Hindlimb muscle (tissue), 1 donor: Measurements from ENCODE around the gene SPDYA. TPM values are rescaled to one million over a fixed set of nuclear protein-coding genes. Genes with fewer than 3 reads are reported as not detected.

Experiments used
- DNase-seq: peaks from one replicate; pipeline ENCODE4 v3.0.0-alpha.2; 2013
- polyA plus RNA-seq: library from polyadenylated mRNA; unstranded; fragments of 120-200 nt; gene quantifications from one replicate; pipeline ENCODE4 v1.2.1, GENCODE V29; 2013; ENCODE audit not compliant: insufficient read length

Gene SPDYA
- polyA plus RNA-seq, 1 donor: 1.5 TPM

- DNase-seq: no peak
Measured at GRCh38 chr2:28828382-28828781, 17.7 kb downstream of the SPDYA start.

GRCh38 chr2:28833740-28834470, 23.3 kb downstream of the SPDYA start:
- DNase-seq: no peak

- no peak for DNase-seq
Measured at GRCh38 chr2:28835781-28836180, 25.1 kb downstream of the SPDYA start.

- no peak for DNase-seq
Measured at GRCh38 chr2:28838971-28839370, 28.3 kb downstream of the SPDYA start.

- no peak for DNase-seq
Measured at GRCh38 chr2:28842042-28842441, 31.4 kb downstream of the SPDYA start.

GRCh38 chr2:28855193-28855592, 44.6 kb downstream of the SPDYA start:
- DNase-seq: no peak

- DNase-seq: no peak
Measured at GRCh38 chr2:28855977-28856376, 45.3 kb downstream of the SPDYA start.

GRCh38 chr2:28868611-28869010, 58.0 kb downstream of the SPDYA start:
- DNase-seq: no peak

- DNase-seq: no peak
Measured at GRCh38 chr2:28869494-28870145, 59.0 kb downstream of the SPDYA start.

- peak; percentile 98 for DNase-seq
Measured at GRCh38 chr2:28870146-28870891, 59.7 kb downstream of the SPDYA start, which contains the start of gene TRMT61B. Gene TRMT61B (minus strand): TSS chr2:28870309. CDS start chr2:28870277, 32 bp downstream.

GRCh38 chr2:28871620-28872019, 61.0 kb downstream of the SPDYA start:
- no peak for DNase-seq

GRCh38 chr2:28880193-28880592, 69.6 kb downstream of the SPDYA start:
- no peak for DNase-seq

GRCh38 chr2:28893488-28893887, 82.9 kb downstream of the SPDYA start:
- DNase-seq: no peak

- DNase-seq: peak; percentile 97
Measured at GRCh38 chr2:28894470-28895188, 84.0 kb downstream of the SPDYA start, which contains the start of gene WDR43. Gene WDR43 (plus strand): TSS chr2:28894667. CDS start chr2:28894699, 32 bp downstream.

GRCh38 chr2:28895189-28895893, 84.7 kb downstream of the SPDYA start:
- DNase-seq: peak; percentile 31

- DNase-seq: no peak
Measured at GRCh38 chr2:28896906-28897305, 86.3 kb downstream of the SPDYA start.

- DNase-seq: no peak
Measured at GRCh38 chr2:28898048-28898447, 87.4 kb downstream of the SPDYA start.
